HL-60 (cell line): ENCODE measurements around the gene ZNF202.

Experiments
- DNase-seq, 2 experiments: peaks; one replicate each; pipeline ENCODE4 v3.0.0-alpha.2; 2010 to 2020; ENCODE audit warnings: low read depth in 1 of 2, low spot score in 1 of 2
- H3K27ac ChIP-seq: fragments of 250-450 bp; sonication (Bioruptor Pico); replicated peaks from 2 replicates; pipeline ENCODE4 v1.5.1; 2020; ENCODE audit warnings: mild to moderate bottlenecking, moderate library complexity
- H3K27me3 ChIP-seq: fragments of 250-450 bp; sonication (Bioruptor Pico); 2 replicates; pipeline ENCODE4 v1.5.1; 2021; ENCODE audit warnings: mild to moderate bottlenecking, moderate library complexity; ENCODE audit not compliant: insufficient read depth, poor library complexity, severe bottlenecking
- H3K4me3 ChIP-seq: replicated peaks from 2 replicates; pipeline ENCODE4 v1.5.1; 2011; ENCODE audit warnings: mild to moderate bottlenecking, control low read depth, low read length; ENCODE audit not compliant: insufficient read depth
- GABPA ChIP-seq: IDR thresholded peaks from 2 replicates; pipeline ENCODE4 v1.6.1; 2012; ENCODE audit warnings: low read depth
- POLR2AphosphoS5 ChIP-seq: IDR thresholded peaks from 2 replicates; pipeline ENCODE4 v1.6.1; 2012; ENCODE audit warnings: low read depth
- SPI1 ChIP-seq: IDR thresholded peaks from 2 replicates; pipeline ENCODE4 v1.6.1; 2012; ENCODE audit warnings: low read depth, mild to moderate bottlenecking, borderline replicate concordance
- TF ChIP-seq, protein P1 (sequence below): IDR thresholded peaks from 2 replicates; pipeline ENCODE4 v1.6.1; 2012; ENCODE audit warnings: low read depth; ENCODE audit not compliant: insufficient replicate concordance
- TF ChIP-seq, protein P2 (sequence below): IDR thresholded peaks from one replicate; pipeline ENCODE4 v1.5.1; 2011; ENCODE audit warnings: low read length, control low read depth, inconsistent platforms; ENCODE audit not compliant: insufficient read depth

Gene ZNF202

DNA sequence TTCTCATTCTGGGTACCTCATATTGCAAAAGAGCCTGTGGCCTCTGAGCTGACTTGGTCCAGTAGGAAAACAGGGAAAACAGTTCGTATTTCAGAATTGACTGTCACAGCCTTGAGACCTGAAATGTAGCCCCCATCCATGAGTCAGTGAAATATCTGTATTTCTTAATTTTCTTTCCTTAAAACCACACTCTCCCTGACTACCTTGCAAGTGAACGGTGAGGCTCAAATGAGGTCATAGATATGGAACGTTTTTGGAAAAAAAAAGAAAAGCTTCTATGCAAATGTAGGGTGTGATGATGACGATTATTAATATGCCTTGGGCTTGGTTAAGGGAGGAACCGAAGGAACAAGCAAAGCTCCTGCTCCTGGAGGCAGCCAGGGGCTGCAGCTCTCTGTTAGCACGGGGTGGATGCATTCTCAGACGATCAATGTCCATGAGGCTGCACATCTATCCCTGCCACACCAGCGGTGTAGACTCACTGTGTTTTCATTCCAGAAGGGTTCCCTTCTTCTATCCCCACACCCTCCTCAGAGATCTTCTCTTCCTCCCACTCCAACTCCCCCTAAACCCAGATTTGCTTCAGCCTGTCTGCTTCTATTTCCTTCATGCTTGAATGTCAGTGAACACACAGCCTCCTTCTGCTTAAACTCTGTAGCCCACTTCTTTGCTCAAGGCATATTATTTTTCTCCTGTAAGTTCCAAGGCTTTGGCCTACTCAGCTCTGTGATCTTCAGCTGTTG is 57.9 kb downstream of the ZNF202 start:
- no peak for TF ChIP-seq GABPA
- TF ChIP-seq POLR2AphosphoS5: no peak
- TF ChIP-seq, protein P1, sequence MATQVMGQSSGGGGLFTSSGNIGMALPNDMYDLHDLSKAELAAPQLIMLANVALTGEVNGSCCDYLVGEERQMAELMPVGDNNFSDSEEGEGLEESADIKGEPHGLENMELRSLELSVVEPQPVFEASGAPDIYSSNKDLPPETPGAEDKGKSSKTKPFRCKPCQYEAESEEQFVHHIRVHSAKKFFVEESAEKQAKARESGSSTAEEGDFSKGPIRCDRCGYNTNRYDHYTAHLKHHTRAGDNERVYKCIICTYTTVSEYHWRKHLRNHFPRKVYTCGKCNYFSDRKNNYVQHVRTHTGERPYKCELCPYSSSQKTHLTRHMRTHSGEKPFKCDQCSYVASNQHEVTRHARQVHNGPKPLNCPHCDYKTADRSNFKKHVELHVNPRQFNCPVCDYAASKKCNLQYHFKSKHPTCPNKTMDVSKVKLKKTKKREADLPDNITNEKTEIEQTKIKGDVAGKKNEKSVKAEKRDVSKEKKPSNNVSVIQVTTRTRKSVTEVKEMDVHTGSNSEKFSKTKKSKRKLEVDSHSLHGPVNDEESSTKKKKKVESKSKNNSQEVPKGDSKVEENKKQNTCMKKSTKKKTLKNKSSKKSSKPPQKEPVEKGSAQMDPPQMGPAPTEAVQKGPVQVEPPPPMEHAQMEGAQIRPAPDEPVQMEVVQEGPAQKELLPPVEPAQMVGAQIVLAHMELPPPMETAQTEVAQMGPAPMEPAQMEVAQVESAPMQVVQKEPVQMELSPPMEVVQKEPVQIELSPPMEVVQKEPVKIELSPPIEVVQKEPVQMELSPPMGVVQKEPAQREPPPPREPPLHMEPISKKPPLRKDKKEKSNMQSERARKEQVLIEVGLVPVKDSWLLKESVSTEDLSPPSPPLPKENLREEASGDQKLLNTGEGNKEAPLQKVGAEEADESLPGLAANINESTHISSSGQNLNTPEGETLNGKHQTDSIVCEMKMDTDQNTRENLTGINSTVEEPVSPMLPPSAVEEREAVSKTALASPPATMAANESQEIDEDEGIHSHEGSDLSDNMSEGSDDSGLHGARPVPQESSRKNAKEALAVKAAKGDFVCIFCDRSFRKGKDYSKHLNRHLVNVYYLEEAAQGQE: no peak
- TF ChIP-seq, protein P2, sequence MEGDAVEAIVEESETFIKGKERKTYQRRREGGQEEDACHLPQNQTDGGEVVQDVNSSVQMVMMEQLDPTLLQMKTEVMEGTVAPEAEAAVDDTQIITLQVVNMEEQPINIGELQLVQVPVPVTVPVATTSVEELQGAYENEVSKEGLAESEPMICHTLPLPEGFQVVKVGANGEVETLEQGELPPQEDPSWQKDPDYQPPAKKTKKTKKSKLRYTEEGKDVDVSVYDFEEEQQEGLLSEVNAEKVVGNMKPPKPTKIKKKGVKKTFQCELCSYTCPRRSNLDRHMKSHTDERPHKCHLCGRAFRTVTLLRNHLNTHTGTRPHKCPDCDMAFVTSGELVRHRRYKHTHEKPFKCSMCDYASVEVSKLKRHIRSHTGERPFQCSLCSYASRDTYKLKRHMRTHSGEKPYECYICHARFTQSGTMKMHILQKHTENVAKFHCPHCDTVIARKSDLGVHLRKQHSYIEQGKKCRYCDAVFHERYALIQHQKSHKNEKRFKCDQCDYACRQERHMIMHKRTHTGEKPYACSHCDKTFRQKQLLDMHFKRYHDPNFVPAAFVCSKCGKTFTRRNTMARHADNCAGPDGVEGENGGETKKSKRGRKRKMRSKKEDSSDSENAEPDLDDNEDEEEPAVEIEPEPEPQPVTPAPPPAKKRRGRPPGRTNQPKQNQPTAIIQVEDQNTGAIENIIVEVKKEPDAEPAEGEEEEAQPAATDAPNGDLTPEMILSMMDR: no peak
- no peak for TF ChIP-seq SPI1
- H3K27ac ChIP-seq: no peak overlapping the region
- peaks cover 8% of the 10 kb centered on the region for H3K27me3 ChIP-seq
- DNase-seq: no peak
- H3K4me3 ChIP-seq: no peak overlapping the region

DNA sequence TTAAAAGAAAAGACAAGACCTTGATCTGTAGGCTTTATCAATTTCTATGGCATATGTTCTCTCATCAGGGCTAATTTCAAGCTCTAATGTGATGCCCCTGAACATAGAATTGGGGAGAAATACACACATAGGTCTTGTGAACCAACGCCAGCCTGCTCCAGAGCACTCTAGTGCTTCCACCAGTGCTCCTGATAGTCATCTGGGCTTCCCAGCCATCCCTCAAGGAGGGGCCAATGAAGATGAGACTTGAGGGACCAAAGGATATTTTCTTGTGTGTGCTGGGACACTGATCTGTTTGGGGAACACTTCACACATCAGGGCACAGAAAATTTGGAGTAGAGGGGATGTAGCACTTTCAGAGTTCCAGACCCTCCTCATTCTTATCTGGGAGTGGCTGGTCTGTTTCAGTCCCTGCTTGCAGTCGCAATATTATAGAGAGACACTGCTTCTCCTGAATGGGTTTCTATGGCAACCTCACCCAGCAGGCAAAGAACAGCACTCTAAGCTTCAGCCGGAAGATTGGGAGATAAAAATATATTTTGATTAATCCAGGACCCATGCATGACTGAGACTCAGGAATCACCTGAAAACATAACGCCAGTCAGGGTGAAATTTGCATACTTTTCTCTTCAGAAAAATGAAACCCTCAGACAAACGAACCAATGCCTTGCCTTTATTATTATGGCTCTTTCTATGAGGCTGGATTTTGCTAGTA is 58.6 kb downstream of the ZNF202 start:
- no peak for DNase-seq
- TF ChIP-seq, protein P1: no peak
- TF ChIP-seq GABPA (no peak), SPI1 (no peak), POLR2AphosphoS5 (no peak)
- TF ChIP-seq, protein P2: no peak
- Histone ChIP-seq H3K27me3 (peaks cover 8% of the 10 kb centered on the region), H3K4me3 (no peak overlapping the region), H3K27ac (no peak overlapping the region)

DNA sequence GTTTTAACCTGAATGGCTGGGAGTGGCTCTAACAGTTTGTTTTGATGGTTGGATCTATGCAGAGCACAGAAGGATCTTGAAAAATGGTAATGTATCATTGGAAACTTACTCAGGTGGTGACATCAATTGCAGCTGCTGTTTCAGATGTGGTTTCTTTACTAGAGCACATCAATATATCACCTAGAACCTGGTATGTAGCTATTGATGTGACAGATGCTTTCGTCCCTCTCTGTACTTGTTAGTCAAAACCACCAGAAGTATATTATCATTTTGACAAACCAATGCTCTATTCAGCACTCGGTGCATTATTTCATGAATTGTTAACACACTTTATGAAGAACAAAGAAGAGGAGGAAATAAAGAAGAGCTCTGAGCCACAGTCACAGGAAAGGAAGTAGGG is 60.4 kb downstream of the ZNF202 start:
- Histone ChIP-seq H3K4me3 (no peak overlapping the region), H3K27me3 (peaks cover 8% of the 10 kb centered on the region), H3K27ac (no peak overlapping the region)
- TF ChIP-seq POLR2AphosphoS5: no peak
- DNase-seq: no peak

DNA sequence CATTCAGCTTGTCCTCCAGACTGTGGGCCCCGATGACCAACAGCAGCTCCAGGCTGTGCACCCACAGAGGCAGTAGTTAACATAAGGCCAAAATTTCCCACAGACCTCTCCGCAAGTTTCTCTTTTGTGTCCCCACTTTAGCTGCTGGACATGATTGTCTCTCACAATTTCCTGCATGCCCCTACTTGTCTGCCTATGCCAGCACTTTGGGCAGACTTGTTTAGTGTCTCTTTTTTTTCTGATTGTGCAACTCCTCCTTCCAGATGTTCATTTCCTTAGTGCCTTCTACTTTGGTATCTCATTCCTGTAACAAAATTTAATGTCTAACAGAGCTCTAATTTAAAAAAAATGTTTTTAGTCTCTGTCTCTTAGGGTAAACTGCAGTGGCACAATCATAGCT is 63.2 kb downstream of the ZNF202 start:
- Histone ChIP-seq H3K27ac (no peak overlapping the region), H3K27me3 (no peaks in the 10 kb centered on the region), H3K4me3 (no peak overlapping the region)
- DNase-seq: no peak
- TF ChIP-seq GABPA (no peak), POLR2AphosphoS5 (no peak), SPI1 (no peak)
- TF ChIP-seq, protein P2: no peak
- TF ChIP-seq, protein P1: no peak
